Measurements from ENCODE around the gene CDC14B.

DNA sequence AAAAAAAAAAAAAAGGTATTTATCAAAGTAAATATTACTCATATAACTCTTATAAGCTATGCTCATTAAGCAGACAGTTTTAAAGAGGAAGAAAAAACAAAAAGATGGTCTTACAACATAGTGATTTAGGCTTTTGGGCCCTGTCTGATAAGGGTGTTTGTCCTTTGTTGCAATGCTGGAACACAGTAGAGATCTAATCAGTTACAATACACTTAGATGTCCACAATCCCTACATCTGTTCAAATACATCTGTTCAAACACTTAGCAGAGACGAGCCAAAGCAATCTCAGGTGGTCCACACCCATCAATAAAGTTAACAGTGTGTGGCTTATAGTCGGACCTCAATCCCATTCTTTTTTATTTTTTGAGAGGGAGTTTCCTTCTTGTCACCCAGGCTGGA, 24.5 kb upstream of the CDC14B start:
- TF ChIP-seq, protein P1, sequence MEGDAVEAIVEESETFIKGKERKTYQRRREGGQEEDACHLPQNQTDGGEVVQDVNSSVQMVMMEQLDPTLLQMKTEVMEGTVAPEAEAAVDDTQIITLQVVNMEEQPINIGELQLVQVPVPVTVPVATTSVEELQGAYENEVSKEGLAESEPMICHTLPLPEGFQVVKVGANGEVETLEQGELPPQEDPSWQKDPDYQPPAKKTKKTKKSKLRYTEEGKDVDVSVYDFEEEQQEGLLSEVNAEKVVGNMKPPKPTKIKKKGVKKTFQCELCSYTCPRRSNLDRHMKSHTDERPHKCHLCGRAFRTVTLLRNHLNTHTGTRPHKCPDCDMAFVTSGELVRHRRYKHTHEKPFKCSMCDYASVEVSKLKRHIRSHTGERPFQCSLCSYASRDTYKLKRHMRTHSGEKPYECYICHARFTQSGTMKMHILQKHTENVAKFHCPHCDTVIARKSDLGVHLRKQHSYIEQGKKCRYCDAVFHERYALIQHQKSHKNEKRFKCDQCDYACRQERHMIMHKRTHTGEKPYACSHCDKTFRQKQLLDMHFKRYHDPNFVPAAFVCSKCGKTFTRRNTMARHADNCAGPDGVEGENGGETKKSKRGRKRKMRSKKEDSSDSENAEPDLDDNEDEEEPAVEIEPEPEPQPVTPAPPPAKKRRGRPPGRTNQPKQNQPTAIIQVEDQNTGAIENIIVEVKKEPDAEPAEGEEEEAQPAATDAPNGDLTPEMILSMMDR (IDR thresholded peaks at IDR 0.05), result no peak
- TF ChIP-seq POLR2A (IDR thresholded peaks at IDR 0.05), result no peak
